ENCODE data around the gene ATF4.

ATF4 gene

DNA sequence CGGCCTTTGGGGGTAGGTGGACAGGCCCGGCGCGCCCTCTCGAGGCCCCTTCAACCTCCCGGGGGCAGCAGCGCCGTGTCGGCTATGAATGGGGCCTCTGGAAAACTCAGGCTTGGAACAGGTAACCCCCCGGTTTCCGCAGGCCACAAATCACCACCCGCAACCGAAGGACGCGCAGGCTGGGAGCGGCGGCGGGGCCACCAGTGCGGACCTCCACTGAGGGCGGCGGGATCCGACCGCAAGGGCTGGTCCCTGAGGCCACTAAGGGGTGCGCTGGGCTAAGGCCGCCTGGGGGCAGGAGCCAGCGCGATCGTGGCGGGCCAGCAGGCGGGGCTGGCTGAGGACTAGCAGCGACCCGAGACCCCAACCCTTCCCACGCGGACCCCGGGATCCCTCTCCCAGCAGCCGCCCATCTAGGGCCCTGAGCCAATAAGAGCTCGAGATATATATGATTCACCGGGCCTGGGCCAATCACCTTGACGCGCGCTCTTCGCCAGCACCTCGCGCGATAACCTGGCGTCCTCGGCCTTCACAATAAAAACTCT is 609 bp upstream of the ATF4 start:
- peak overlapping the region; percentile 95 for H3K4me3 ChIP-seq (ENCODE audit: low read depth, low read length)
- ChIA-PET POLR2A (interaction anchor here (0.5 to 2.3 kb wide), 57 partner anchors 9 to 754 kb away, joined by 3 to 117 read pairs (median 5); partner anchors contain the start of genes MIEF1, RPL3, RPS19BP1 and SYNGR1), CTCF (interaction anchor here (0.6 to 2.2 kb wide), 6 partner anchors 9 to 1078 kb away, joined by 3 to 8 read pairs (median 6); partner anchors contain the start of gene MIEF1)
- TF ChIP-seq ZNF843 (tag by site-specific recombination; IDR thresholded peaks at IDR 0.05) (no peak), ZNF184 (tag by site-specific recombination; IDR thresholded peaks at IDR 0.05) (0 out of 2 replicates have a peak, but pooled peaks have one; percentile 4), GLIS2 (tag by site-specific recombination; IDR thresholded peaks at IDR 0.05) (peak; percentile 99), ZXDB (tag by site-specific recombination; IDR thresholded peaks at IDR 0.05) (peak; percentile 7; the same call in 1 of the 2 replicates), ZBTB20 (tag by site-specific recombination; IDR thresholded peaks at IDR 0.05) (peak; percentile 75; the same call in 1 of the 2 replicates), TRIM28 (IDR thresholded peaks at IDR 0.05; ENCODE audit: borderline replicate concordance, low read length) (no peak), ZNF10 (tag by site-specific recombination; IDR thresholded peaks at IDR 0.05) (no peak), ZNF660 (tag by site-specific recombination; IDR thresholded peaks at IDR 0.05) (peak; percentile 86), ZNF837 (tag by site-specific recombination; IDR thresholded peaks at IDR 0.05) (peak; percentile 63), ZBTB48 (tag by site-specific recombination; IDR thresholded peaks at IDR 0.05) (peak; percentile 85), WT1 (tag by site-specific recombination; IDR thresholded peaks at IDR 0.05) (0 out of 2 replicates have a peak, but pooled peaks have one; percentile 30), BCL11B (tag by site-specific recombination; IDR thresholded peaks at IDR 0.05; ENCODE audit: low read depth) (peak; percentile 54; the same call in 1 of the 2 replicates), GLIS1 (tag by site-specific recombination; IDR thresholded peaks at IDR 0.05) (peak; percentile 95), ZSCAN30 (tag by site-specific recombination; IDR thresholded peaks at IDR 0.05) (peak; percentile 47), ZBTB1 (tag by site-specific recombination; IDR thresholded peaks at IDR 0.05) (peak; percentile 26; the same call in 1 of the 2 replicates), HOXD13 (CRISPR knock-in tag; IDR thresholded peaks at IDR 0.05; ENCODE audit: borderline replicate concordance) (peak; percentile 80; the same call in 1 of the 2 replicates)
- TF ChIP-seq, protein P1, sequence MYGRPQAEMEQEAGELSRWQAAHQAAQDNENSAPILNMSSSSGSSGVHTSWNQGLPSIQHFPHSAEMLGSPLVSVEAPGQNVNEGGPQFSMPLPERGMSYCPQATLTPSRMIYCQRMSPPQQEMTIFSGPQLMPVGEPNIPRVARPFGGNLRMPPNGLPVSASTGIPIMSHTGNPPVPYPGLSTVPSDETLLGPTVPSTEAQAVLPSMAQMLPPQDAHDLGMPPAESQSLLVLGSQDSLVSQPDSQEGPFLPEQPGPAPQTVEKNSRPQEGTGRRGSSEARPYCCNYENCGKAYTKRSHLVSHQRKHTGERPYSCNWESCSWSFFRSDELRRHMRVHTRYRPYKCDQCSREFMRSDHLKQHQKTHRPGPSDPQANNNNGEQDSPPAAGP (tag by site-specific recombination; IDR thresholded peaks at IDR 0.05): peak; percentile 44; the same call in 1 of the 2 replicates
- TF ChIP-seq, protein P2, sequence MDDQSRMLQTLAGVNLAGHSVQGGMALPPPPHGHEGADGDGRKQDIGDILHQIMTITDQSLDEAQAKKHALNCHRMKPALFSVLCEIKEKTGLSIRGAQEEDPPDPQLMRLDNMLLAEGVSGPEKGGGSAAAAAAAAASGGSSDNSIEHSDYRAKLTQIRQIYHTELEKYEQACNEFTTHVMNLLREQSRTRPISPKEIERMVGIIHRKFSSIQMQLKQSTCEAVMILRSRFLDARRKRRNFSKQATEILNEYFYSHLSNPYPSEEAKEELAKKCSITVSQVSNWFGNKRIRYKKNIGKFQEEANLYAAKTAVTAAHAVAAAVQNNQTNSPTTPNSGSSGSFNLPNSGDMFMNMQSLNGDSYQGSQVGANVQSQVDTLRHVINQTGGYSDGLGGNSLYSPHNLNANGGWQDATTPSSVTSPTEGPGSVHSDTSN (CRISPR knock-in tag; IDR thresholded peaks at IDR 0.05): peak; percentile 37; the same call in 1 of the 2 replicates
- TF ChIP-seq, protein P3, sequence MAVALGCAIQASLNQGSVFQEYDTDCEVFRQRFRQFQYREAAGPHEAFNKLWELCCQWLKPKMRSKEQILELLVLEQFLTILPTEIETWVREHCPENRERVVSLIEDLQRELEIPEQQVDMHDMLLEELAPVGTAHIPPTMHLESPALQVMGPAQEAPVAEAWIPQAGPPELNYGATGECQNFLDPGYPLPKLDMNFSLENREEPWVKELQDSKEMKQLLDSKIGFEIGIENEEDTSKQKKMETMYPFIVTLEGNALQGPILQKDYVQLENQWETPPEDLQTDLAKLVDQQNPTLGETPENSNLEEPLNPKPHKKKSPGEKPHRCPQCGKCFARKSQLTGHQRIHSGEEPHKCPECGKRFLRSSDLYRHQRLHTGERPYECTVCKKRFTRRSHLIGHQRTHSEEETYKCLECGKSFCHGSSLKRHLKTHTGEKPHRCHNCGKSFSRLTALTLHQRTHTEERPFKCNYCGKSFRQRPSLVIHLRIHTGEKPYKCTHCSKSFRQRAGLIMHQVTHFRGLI (tag by site-specific recombination; IDR thresholded peaks at IDR 0.05): 0 out of 2 replicates have a peak, but pooled peaks have one; percentile 54
- TF ChIP-seq, protein P4, sequence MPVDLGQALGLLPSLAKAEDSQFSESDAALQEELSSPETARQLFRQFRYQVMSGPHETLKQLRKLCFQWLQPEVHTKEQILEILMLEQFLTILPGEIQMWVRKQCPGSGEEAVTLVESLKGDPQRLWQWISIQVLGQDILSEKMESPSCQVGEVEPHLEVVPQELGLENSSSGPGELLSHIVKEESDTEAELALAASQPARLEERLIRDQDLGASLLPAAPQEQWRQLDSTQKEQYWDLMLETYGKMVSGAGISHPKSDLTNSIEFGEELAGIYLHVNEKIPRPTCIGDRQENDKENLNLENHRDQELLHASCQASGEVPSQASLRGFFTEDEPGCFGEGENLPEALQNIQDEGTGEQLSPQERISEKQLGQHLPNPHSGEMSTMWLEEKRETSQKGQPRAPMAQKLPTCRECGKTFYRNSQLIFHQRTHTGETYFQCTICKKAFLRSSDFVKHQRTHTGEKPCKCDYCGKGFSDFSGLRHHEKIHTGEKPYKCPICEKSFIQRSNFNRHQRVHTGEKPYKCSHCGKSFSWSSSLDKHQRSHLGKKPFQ (tag by site-specific recombination; IDR thresholded peaks at IDR 0.05): no peak
- TF ChIP-seq, protein P5, sequence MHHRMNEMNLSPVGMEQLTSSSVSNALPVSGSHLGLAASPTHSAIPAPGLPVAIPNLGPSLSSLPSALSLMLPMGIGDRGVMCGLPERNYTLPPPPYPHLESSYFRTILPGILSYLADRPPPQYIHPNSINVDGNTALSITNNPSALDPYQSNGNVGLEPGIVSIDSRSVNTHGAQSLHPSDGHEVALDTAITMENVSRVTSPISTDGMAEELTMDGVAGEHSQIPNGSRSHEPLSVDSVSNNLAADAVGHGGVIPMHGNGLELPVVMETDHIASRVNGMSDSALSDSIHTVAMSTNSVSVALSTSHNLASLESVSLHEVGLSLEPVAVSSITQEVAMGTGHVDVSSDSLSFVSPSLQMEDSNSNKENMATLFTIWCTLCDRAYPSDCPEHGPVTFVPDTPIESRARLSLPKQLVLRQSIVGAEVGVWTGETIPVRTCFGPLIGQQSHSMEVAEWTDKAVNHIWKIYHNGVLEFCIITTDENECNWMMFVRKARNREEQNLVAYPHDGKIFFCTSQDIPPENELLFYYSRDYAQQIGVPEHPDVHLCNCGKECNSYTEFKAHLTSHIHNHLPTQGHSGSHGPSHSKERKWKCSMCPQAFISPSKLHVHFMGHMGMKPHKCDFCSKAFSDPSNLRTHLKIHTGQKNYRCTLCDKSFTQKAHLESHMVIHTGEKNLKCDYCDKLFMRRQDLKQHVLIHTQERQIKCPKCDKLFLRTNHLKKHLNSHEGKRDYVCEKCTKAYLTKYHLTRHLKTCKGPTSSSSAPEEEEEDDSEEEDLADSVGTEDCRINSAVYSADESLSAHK (tag by site-specific recombination; IDR thresholded peaks at IDR 0.05): 0 out of 2 replicates have a peak, but pooled peaks have one; percentile 24
- TF ChIP-seq, protein P6, sequence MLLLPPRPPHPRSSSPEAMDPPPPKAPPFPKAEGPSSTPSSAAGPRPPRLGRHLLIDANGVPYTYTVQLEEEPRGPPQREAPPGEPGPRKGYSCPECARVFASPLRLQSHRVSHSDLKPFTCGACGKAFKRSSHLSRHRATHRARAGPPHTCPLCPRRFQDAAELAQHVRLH (tag by site-specific recombination; IDR thresholded peaks at IDR 0.05): 0 out of 2 replicates have a peak, but pooled peaks have one; percentile 8
- TF ChIP-seq, protein P7, sequence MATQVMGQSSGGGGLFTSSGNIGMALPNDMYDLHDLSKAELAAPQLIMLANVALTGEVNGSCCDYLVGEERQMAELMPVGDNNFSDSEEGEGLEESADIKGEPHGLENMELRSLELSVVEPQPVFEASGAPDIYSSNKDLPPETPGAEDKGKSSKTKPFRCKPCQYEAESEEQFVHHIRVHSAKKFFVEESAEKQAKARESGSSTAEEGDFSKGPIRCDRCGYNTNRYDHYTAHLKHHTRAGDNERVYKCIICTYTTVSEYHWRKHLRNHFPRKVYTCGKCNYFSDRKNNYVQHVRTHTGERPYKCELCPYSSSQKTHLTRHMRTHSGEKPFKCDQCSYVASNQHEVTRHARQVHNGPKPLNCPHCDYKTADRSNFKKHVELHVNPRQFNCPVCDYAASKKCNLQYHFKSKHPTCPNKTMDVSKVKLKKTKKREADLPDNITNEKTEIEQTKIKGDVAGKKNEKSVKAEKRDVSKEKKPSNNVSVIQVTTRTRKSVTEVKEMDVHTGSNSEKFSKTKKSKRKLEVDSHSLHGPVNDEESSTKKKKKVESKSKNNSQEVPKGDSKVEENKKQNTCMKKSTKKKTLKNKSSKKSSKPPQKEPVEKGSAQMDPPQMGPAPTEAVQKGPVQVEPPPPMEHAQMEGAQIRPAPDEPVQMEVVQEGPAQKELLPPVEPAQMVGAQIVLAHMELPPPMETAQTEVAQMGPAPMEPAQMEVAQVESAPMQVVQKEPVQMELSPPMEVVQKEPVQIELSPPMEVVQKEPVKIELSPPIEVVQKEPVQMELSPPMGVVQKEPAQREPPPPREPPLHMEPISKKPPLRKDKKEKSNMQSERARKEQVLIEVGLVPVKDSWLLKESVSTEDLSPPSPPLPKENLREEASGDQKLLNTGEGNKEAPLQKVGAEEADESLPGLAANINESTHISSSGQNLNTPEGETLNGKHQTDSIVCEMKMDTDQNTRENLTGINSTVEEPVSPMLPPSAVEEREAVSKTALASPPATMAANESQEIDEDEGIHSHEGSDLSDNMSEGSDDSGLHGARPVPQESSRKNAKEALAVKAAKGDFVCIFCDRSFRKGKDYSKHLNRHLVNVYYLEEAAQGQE (tag by site-specific recombination; IDR thresholded peaks at IDR 0.05): no peak
- TF ChIP-seq, protein P8, sequence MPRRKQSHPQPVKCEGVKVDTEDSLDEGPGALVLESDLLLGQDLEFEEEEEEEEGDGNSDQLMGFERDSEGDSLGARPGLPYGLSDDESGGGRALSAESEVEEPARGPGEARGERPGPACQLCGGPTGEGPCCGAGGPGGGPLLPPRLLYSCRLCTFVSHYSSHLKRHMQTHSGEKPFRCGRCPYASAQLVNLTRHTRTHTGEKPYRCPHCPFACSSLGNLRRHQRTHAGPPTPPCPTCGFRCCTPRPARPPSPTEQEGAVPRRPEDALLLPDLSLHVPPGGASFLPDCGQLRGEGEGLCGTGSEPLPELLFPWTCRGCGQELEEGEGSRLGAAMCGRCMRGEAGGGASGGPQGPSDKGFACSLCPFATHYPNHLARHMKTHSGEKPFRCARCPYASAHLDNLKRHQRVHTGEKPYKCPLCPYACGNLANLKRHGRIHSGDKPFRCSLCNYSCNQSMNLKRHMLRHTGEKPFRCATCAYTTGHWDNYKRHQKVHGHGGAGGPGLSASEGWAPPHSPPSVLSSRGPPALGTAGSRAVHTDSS (tag by site-specific recombination; IDR thresholded peaks at IDR 0.05): no peak

More for the DNA sequence above, 609 bp upstream of the ATF4 start:
- Histone ChIP-seq H3K9me3 (ENCODE audit: control insufficient read depth, insufficient read depth, low read depth, low read length) (no peaks in the 10 kb centered on the region), H3K36me3 (ENCODE audit: control insufficient read depth in 2 of 2, insufficient read depth in 1 of 2, low read length in 2 of 2) (peaks cover 14 to 68% of the 10 kb centered on the region in 2 experiments), H3K4me1 (ENCODE audit: control insufficient read depth, insufficient read depth, low read length) (0 out of 2 replicates have a peak, but pooled peaks cover 5% of the 10 kb centered on the region), H3K27ac (ENCODE audit: extremely low read depth, low read depth, low read length) (peak overlapping the region; percentile 95)
